ENCODE data around the gene PYDC1.
"Not testable (repeated sequence)": the region's sequence is repeated elsewhere in the genome, so short reads cannot be mapped to it uniquely, and the experiment has no call there.

Gene PYDC1

DNA sequence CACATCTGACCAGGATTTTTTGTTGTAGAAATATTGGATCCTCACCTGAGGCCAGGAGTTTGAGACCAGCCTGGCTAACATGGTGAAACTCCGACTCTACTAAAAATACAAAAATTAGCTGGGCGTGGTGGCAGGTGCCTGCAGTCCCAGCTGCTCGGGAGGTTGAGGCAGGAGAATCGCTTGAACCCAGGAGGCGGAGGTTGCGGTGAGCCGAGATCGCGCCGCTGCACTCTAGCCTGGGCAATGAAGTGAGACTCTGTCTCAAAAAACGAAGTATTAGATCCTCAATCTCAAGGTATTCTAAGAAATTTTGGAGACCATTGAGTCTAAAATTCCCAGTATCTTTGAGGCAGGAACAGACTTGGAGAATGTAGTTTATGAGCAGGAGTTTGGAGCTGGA lies 21.1 kb downstream of the PYDC1 start:
- not testable (repeated sequence) for DNase-seq

DNA sequence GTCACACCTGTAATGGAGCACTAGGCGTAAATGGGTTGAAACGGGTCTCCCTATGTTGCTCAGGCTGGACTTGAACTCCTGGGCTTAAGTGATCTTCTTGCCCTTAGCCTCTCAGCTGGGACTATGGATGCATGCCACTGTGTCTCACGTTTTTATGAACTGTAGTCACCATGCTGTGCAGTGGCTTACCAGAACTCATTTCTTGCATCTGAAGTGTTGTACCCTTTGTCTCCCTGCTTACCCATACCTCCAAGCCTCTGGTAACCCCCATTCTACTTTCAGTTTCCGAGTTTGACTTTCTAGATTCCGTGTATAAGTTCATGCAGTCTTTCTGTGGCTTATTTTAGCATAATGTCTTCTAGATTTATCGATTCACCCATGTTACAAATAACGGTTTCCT lies 22.0 kb downstream of the PYDC1 start:
- DNase-seq: no peak

DNA sequence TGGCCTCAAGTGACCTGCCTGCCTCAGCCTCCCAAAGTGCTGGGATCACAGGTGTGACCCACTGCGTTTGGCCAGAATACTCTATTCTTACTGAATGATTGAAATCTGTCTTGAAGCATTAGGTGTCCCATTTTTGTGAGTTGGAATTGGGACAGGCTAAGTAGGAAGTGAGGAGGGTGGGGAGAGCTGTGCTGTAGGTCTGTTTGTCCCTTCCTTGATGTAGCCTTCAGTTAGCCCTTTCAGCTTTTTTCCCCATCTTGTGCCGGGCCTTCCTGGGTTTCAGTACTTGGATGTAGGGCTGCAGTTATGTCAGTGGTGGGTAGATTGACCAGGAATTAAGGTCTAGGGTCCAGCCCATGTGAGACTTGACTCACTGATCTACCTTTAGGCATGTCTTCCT lies 23.1 kb downstream of the PYDC1 start:
- DNase-seq: no peak

DNA sequence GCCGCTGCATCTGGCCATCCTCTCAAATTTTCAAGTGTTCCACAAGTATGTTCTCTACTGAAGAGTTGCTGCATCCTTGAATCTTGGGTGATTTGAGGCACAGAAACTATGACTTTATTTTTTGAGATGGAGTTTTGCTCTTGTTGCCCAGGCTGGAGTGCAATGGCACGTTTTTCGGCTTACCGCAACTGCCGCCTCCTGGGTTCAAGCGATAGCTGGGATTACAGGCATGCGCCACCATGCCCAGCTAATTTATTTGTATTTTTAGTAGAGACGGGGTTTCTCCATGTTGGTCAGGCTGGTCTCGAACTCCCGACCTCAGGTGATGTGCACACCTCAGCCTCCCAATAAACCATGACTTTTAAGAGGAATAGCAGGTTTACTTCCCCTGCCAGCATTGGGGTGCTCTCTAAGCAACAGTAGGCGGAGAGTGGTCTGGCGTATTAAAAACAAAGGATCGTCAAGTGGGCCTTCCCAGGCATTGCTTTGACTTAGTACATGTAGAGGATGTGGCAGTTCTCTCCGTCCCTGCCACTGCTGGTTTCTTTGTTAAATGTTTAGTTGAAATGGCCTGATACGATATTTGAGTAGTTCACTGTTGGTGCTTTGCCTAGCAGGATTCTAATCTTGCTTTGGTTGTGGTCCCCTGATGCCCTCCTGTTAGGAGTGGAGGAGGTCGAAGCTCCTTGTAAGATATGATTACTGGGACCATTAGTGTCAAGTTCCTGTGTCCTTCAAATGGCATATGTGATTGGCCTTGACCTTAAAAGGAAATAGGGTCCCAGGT lies 23.9 kb downstream of the PYDC1 start:
- DNase-seq: no peak

- no peak for DNase-seq
These were observed 25.1 kb downstream of the PYDC1 start for GRCh38 chr16:31191697-31192428.

DNA sequence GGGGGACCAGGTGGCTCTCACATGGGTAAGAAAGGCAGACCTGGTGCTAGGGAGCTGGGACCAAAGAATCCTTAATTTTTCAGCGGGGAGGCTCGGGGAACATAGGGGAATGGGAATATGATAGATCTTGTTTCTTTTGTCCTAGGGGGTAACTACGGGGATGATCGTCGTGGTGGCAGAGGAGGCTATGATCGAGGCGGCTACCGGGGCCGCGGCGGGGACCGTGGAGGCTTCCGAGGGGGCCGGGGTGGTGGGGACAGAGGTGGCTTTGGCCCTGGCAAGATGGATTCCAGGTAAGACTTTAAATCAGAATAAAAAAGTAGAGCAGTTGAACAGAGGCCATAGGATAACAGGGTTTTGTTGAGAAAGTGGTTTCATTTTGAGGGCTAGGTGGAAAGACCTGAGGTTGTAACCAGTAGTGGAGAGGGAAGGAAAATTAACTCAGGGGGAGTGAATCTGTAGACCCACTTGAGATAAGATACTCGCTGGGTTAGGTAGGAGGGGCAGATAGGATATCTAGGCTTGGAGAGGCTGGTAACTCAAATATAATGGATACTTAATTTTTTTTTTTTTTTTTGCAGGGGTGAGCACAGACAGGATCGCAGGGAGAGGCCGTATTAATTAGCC lies 26.0 kb downstream of the PYDC1 start:
- DNase-seq: no peak

DNA sequence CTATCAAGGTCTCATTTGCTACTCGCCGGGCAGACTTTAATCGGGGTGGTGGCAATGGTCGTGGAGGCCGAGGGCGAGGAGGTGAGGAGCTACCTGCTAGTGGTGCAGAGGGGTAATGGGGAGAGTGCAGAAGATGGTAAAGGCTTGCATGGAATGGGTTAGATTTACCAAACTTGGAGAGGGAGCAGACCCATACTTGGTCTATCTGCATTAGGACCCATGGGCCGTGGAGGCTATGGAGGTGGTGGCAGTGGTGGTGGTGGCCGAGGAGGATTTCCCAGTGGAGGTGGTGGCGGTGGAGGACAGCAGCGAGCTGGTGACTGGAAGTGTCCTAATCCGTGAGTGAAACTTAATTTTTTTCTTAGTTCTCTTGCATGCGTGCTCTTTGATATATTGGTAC lies 26.9 kb downstream of the PYDC1 start:
- DNase-seq: no peak

- no peak for DNase-seq
These were observed 27.5 kb downstream of the PYDC1 start for GRCh38 chr16:31189412-31189778.

DNA sequence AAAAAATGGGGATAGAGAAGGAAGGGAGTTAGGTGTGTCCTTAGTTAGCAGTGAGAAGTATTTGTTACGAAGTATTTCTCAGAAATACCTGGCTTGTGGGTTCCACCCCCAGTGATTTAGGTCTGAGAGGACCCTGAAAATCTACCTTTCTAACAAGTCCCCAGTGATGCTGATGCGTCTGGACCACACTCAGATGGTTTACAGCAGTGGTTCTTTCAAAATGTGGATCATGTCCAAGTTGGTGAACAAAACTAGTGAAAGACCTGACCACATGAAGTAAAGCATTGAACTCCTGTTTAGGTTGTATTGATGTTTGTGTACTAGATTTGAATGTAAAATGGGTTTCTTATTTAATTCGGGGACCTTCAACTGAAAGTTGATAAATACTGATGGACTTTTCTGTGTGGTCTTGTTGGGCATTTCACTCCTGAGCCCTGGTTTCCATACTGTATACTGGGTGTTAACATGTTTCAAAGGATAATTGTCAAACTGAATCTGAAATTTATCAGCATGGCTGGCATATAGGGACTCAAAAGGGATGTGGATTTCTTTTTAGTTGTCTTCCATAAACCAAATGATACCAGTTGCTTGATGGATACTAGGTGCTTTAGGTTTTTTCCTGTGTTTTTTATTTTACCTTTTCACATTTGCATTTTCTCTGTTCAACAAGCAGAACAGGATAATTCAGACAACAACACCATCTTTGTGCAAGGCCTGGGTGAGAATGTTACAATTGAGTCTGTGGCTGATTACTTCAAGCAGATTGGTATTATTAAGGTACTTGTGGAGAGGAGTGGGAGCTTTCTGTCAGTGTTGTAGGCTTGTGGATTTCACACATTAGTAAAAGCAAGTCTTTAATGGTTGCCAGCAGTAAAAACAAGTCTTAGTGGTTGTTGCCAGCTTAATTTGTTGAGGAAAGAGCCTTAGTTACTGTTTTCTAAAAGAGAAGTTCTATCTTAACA lies 28.2 kb downstream of the PYDC1 start:
- DNase-seq: no peak

GRCh38 chr16:31187808-31188189 lies 29.1 kb downstream of the PYDC1 start:
- no peak for DNase-seq

- no peak for DNase-seq
These were observed 29.8 kb downstream of the PYDC1 start for GRCh38 chr16:31186930-31187807.

DNA sequence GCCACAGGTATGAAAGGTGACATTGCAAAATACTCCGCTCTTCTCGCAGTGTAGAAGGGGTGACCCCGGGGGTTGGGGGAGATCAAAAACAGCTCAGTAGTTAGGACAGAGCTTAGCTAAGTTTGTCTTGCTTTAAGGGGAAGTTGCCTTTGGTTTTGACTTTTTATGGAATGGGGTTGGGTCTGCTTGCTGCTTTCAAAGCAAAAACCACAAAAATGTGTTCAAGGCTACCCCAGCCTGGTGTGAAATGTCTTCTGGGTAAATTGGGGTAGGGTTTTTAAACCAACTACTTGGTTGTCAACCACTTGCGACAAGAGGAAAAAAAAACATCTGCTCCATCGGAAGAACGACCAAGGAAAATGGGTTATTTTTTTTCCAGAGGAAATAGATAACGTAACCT lies 30.8 kb downstream of the PYDC1 start:
- no peak for DNase-seq

DNA sequence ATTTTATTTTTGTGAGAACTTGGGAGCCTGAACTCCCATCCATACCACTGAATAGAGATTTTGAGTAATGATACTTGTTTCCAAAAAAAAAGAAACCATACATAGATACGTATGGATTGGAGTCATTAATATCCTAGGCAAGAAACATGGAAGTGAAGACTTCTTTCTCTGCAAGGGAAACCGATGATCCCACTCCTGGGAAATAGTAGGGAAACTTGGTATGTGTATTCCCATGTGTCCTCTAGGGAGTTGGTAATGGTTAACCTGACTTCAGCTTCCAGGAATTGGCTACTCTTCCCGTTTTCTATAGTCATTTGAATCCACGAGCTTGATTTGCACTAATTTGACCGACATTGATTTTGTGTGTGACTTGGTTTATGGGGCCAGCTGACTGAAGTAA lies 31.6 kb downstream of the PYDC1 start:
- DNase-seq: no peak

GRCh38 chr16:31184888-31185287 lies 32.0 kb downstream of the PYDC1 start:
- no peak for DNase-seq

GRCh38 chr16:31183432-31184428 lies 33.2 kb downstream of the PYDC1 start:
- DNase-seq: no peak

- no peak for DNase-seq
These were observed 34.5 kb downstream of the PYDC1 start for GRCh38 chr16:31182391-31182790.

DNA sequence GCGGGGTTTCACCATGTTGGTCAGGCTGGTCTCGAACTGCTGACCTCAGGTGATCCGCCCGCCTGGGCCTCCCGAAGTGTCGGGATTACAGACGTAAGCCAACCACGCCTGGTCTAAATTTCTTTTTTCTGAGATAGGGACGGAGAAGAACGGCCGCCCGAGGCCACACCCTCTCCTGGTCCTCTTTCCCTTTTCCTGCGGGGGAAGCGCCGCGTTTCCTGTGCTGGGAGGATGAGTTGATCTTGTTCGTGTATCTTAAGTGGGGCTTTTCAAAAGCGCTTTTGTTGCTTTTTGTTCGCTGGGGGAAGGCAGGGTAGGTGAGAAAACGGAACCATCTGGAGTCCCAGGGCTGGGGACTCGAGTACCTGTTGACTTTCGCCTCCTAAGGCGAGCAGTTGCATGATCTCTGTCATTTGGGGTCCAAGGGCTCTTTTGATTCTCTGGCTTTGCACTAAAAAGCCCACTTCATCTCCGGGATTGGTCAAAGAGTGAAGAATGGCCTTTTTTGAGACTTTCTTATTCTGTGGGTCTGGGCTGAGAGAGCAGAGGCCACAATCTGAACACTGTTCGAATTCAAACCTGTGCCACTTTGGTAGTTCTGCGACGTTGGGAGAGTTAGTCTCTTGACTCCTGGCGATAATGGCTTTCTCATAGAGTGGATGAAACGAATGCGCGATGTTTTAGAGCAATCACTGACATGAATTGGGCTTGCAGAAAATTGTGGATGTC lies 35.7 kb downstream of the PYDC1 start:
- no peak for DNase-seq

DNA sequence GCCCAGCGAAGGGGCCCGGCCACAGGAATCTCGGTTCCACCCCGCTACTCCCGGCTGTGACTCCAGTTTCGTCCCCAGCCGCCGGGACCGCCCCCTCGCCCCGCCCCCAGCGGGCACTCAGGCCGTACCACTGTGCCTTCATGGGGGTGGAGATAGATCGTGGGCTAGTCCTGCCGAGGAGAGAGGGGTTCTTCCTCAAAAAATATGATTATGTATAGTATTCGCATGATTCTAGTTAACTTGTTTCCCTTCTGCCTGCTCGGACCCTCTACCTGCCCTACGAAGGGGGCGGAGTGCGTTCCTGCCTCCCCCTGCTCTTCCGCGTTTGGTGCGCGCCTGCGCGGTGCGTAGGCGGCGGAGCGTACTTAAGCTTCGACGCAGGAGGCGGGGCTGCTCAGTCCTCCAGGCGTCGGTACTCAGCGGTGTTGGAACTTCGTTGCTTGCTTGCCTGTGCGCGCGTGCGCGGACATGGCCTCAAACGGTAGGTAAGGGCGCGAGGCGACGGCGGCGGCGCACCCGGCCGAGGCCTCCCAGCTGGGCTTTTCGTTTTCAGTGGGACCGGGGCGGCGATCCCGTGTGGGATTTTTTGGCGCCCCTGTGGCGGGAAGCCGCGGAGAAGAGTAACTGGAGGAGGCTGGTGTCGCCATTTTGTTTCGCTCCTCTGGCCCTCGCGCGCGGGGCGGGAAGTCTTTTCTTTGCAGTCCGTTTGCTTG lies 37.0 kb downstream of the PYDC1 start, which contains the start of gene FUS:
TSS of gene FUS (plus strand) at position 393 of the 713 bp plus-strand sequence. CDS start at position 469, 76 bp downstream.
- peak; percentile 61 for DNase-seq

DNA sequence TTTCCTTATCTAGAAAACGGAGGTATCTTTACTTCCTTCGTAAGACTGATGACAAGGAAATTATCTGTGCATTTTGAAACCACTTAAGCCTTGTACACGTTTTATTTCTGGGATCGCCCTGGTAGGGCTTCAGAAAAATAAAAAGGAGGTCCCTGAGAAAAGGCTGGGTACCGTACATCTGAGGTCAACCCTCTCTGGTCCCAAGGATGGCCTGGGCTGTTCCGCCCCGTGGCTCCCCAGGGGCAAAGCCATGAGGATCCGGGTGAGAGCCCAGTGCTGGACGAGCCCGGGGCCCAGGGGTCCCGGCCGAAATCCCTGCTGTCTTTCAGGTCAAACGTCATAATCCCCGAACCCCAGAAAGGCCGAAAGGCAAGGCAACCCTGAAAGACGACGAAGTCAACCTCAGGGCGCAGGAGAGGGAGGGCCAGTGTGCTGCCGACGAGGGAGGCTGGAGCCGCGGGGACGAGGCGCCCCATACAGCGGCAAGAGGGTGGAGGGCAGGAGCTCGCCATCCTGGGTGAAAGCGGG lies 37.7 kb downstream of the PYDC1 start:
- no peak for DNase-seq
